Sigmoid colon (tissue), 3 donors: ENCODE data around the gene KLHL29.

Source experiments
- CTCF ChIP-seq, 4 experiments: fragments of 450-650 bp in 3 of 4; fragments of 200-600 bp in 1 of 4; IDR thresholded peaks; one replicate each; pipeline ENCODE4 v1.5.1; 2016 to 2019; ENCODE audit warnings: antibody characterized with exemption in 4 of 4, mild to moderate bottlenecking in 3 of 4, moderate library complexity in 2 of 4
- POLR2A ChIP-seq, 2 donors: fragments of 450-650 bp; IDR thresholded peaks; one replicate each; pipeline ENCODE4 v1.6.1; 2016; ENCODE audit warnings: antibody characterized with exemption in 2 of 2, mild to moderate bottlenecking in 2 of 2, moderate library complexity in 2 of 2

- no peak for TF ChIP-seq CTCF (IDR thresholded peaks at IDR 0.05)
- TF ChIP-seq POLR2A (IDR thresholded peaks at IDR 0.05): no peak
Measured at GRCh38 chr2:23673082-23673481, 288.1 kb downstream of the KLHL29 start.
